ENCODE data around the gene SYK.
"Not testable (repeated sequence)": the region's sequence is repeated elsewhere in the genome, so short reads cannot be mapped to it uniquely, and the experiment has no call there.

SYK gene

DNA sequence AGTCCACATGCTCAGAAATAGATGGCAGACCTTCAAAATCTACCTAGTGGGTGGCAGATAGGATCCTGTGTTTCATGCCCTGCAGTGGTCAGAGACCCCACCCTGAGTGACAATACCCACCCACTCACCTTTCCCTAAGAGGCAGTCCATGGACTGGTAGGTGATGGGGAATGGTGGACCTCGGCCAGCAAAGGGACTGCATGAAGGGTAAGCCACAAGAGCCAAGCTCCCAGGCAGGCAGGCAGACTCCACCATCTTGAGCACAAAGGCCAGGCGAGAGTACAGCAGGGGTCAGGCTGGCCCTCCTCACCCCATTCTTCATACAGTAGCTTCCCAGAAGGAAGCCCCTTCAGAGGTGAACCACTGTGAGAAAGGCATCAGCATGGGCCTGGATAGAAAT, 78.4 kb downstream of the SYK start:
- no peak for DNase-seq (ENCODE audit: low read depth in 3 of 3)

DNA sequence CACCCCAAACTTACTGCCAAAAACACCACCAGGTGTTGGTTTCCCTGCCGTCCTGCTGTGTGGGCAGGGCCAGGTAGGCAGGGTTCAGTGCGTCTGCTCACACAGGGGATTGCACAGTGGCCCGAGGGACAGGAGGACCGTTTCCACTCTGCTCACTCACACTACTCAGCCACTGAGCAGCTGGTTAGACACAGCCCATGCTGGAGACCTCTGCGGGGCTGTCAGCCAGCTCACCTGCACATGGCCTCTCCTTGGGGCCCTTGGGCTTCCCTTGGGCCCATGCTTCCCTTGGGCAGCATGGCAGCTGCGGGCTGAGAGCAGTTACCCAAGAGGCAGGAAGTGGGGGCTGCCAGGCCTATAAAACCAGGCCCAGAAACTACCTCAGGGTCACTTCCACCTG, 79.0 kb downstream of the SYK start:
- no peak for DNase-seq (ENCODE audit: low read depth in 3 of 3)

DNA sequence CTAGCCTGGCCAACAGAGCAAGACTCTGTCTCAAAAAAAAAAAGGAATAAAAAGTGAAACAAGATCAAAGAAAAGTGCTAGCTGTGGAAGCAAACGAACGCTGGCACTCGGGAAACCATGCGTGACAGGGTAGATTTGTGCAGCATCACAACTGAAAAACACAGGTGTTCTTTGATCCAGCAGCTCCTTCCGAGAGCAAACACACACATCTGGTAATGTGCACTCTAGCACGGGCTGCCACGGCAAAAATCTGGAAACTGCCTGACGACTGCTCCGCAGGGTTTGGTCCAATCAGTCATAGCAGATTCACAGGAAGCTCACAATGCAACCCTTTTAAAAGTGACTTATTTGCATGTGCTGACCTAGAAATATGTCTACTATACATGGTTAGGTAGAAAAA, 80.0 kb downstream of the SYK start:
- DNase-seq (ENCODE audit: low read depth in 3 of 3): no peak

DNA sequence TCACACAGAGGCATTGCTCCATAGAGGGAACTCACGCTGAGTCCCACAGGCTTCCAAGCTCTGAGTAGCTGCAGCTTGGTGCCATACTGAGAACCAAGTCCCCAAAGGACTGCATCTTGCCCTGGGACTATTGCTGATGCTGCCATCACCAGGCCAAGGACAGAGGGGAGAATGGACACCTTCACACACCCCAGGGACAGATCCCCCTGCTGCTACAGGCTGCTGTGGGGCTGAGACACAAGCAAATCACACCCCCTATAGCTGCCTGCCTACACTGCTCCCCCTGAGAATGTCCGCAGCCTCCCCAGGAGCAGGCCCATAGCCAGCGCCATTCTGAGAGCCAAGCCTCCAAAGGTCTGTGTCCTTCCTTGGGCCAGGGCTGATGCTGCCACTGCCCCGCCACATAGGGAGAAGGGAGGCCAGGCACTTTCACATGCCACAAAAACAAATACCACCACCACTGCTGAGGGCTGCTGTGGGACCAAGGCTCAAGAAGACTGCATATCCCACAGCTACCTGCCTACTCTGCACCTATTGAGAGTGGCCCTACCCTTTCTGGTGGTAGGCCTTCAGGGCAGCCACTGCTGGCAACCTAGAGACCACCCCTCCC, 81.5 kb downstream of the SYK start:
- DNase-seq (ENCODE audit: low read depth in 3 of 3): no peak

DNA sequence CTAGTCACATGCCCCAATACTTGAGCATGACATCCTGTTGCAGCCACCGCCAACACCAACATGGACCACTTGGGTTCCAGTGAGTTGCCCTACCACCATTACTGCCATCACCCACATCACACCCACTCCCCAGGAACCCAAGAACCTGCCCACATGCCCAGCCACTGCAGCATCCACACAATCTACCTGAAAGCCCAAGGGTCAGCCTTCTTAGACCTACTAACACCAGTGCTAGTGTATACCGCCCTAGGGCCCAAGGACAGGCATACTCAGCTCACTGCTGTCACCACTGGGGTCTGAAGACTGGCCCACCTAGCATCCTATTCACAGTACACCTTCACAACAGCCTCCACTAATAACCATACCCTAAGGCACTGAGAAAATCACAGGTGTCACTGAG, 82.0 kb downstream of the SYK start:
- no peak for DNase-seq (ENCODE audit: low read depth in 3 of 3)

DNA sequence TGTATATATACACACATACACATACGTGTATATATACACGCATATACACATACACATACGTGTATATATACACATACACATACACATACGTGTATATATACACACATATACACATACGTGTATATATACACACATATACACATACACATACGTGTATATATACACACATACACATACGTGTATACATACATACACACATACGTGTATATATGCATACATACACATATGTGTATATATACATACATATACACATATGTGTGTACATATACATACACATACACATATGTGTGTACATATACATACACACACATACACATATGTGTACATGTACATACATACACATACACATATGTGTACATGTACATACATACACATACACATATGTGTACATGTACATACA, 82.6 kb downstream of the SYK start:
- DNase-seq (ENCODE audit: low read depth in 3 of 3): no peak

DNA sequence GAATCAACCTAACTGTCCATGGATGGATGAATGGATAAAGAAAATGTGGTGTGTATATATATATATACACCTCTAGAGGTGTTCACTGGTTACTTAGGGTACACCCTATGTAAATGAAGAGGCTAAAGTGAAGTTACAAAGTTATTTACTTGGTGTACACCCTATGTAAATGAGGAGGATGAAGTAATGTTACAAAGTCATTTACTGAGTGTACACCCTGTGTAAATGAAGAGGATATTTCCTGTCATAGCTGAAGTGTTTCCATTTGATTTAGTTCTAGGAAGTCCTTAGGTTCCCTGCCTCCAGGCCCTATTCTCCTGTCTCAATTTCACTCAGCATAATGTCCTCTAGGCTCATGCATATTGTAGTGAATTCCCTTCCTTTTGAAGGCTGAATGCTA, 85.2 kb downstream of the SYK start:
- DNase-seq (ENCODE audit: low read depth in 3 of 3): not testable (repeated sequence)

DNA sequence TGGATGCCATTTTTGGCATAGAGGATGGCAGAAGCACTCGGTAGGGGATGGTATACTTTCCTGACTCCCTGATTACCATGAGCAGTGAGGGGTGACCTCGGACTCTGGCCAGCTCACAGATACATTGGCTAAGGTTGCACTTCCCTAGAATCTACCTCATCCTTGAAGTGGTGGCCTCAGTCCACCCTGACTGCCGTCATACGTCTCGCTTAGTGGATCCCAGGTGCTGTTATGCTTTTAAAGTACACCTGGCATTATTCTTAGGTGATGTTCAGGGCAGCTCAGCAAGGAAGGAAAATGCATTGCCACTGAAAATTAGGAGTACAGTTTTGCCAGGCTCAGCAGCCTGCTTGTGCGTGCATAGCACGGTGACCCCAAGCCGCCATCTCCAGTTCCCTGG, 87.3 kb downstream of the SYK start:
- no peak for DNase-seq (ENCODE audit: low read depth in 3 of 3)

DNA sequence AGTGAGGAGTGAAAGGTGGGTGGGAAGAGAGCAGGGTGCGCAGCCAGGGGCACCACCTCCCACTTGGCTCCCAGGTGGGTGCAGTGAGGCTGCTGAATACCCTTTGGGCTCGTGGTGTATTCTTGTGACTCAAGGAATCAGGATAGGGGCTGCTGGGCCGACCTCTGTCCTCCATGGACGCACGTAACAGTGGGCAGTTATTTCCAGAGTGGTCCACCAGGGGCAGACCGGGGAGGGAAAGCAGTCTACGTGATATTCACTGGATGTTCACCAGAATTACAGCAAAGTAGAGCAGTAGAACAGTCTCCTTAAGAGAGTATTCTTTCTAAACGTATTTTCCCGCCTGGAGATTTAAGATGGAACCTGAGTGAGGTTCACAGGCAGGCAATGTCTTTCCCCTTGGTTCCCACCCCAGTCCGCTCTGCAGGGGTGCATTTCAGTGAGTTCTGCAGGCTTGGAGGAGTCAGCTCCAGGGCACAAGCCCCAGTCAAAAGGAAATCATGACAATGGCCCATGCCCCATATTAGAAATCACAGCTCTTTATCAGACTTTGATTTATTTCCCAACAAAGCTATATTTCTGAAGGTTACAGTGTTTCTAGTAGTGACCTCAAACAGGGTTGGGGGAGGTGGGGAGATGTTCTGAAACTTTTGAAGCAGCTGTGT, 88.7 kb downstream of the SYK start:
- no peak for DNase-seq (ENCODE audit: low read depth in 3 of 3)

DNA sequence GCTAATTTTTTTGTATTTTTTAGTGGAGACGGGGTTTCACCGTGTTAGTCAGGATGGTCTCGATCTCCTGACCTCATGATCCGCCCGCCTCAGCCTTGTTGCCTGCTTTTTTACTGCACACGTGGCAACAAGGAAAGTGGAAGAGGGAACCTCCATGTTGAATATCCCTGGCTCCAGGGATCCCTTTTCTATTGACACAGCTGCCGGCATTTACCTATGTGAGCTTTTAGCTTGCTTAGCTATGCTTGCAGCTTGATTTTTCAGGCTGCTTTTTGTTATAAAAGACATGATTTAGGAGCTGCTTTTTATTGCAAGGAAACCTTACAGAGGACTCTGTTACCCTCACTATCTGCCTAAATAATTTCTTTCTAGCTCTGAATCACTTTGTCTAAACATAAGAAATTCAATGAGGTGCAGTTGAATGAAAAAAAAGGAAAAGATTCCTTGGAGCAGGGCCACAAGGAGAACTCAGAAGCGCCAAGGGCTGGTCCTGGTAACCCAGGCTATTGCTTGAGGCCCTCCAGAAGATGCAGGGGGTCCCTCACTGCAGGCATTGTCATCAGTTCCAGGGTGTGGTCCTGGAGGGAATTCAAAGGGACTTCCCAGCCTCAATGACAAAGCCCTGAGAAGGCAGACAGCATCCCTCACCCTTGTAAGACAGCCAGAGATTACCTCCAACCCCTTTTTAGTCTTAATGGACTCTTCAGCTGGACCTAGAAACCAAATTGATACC, 89.9 kb downstream of the SYK start:
- DNase-seq (ENCODE audit: low read depth in 3 of 3): no peak

DNA sequence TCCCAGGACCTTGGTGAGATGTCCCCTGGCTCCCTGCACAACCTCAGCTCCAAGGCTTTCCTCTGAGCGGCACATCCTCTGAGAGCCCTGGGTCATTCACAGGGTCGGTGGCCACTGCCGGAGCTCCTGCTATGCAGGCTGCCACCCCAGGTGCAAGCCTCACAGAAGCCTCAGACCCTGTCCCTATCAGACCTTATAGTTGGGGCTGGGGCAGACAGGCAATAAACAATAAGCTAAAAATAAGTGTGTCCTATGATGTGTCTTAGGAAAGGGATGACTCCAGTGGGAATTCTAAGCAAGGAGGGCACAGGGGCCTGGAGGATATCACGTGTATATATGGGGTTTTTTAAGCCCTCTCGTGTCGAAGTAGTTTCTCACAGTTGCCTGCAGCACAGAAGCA, 91.3 kb downstream of the SYK start:
- no peak for DNase-seq (ENCODE audit: low read depth in 3 of 3)

DNA sequence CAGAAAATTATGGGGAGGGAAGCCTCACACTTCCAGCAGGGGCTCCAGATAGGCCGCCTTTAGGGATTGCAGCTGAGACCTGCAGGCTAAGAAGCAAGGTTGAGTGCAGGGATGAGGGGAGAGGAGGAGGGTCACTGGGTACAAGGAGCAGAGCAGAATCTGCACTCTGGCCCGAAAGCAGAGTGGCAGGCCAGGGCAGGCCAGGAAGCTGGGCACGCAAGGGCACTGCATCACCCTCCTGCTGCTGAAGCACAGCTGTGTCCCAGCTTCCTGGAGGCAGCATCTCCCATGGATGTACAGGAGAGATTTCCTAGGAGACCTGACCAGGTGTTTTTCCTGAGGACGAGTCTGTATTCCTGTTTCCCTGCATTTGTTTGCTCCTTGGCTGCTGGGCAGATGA, 92.1 kb downstream of the SYK start:
- no peak for DNase-seq (ENCODE audit: low read depth in 3 of 3)

DNA sequence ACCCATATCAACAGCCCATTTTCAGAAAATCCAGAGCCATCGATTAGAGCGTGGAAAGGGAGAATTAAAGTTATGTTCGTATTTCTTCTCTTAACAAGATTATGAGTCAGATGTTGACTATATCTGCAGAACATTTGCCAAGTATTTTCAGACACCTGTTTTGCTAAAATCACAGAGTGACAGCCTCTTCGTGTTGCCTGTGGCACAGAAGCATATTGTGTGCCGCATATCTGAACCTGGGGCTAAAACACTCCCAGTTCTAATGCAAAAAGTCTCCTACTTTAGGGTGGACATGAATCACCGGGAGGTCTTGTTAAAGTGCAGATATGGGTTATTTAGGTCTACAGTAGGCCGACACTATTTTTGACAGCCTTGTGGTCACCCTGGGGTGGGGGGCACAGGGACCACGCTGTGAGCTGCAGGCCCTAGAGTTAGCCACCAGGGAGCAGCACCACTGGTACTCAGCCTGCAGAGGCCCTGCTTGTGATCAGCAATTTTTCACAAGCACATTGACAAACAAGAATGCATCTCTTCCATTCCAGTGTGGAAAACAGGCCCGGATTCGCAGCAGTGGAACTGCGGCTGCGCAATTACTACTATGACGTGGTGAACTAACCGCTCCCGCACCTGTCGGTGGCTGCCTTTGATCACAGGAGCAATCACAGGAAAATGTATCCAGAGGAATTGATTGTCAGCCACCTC, 93.5 kb downstream of the SYK start:
- no peak for DNase-seq (ENCODE audit: low read depth in 3 of 3)

DNA sequence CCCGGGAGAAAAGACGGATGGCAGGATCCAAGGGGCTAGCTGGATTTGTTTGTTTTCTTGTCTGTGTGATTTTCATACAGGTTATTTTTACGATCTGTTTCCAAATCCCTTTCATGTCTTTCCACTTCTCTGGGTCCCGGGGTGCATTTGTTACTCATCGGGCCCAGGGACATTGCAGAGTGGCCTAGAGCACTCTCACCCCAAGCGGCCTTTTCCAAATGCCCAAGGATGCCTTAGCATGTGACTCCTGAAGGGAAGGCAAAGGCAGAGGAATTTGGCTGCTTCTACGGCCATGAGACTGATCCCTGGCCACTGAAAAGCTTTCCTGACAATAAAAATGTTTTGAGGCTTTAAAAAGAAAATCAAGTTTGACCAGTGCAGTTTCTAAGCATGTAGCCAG, 94.2 kb downstream of the SYK start:
- DNase-seq (ENCODE audit: low read depth in 3 of 3): no peak

DNA sequence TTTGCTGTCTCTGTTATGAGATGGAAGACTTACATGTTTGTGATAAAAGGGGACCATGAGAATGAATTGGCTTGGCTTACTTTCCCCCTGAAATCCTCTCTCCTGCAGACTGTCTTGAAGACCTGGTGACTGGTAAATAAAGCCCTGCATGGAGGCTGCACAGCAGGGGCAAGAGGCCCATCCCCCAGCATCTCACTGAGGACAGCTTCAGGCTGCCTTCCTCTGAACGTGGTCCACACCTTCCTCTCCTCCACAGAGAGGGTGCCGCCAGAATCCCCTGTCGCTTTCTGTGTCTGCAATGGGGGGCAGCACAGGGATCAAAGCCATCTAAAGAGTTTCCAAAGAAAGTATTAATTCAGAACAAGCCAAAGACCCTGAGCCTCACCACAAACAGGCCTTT, 94.6 kb downstream of the SYK start:
- DNase-seq (ENCODE audit: low read depth in 3 of 3): no peak

DNA sequence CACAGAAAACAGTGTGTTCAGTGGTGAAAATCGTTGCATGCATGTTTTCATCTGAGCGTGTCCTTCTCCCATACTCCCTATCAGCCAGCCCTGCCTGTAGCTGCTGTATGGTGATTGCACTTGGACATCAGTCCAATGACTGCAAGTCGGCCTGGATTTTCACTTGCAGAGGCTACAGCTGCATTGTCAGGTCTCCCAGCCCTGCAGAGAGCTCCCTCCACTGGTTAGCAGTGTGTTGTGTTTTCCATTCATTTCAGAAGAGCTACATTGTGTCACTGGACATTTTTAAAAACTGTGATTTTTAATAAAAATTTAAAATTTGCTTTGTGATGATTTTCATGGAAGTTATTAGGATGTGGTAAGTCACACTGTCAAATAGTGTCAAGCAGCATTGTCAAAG, 96.6 kb downstream of the SYK start:
- no peak for DNase-seq (ENCODE audit: low read depth in 3 of 3)

DNA sequence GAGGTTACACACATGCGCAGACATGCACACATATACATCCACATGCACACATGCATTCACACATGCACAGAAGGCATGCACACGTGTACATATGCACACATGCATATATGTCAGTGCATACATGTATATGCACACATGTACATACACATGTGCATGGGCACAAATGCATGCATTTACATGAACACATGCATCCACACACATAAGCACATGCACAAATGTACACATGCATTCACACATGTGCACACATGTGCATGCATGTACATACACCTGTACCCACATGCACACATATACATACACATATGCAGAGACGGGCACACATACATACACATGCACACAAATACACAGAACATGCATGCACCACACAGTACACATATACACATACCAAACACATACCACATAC, 97.7 kb downstream of the SYK start:
- DNase-seq (ENCODE audit: low read depth in 3 of 3): no peak

DNA sequence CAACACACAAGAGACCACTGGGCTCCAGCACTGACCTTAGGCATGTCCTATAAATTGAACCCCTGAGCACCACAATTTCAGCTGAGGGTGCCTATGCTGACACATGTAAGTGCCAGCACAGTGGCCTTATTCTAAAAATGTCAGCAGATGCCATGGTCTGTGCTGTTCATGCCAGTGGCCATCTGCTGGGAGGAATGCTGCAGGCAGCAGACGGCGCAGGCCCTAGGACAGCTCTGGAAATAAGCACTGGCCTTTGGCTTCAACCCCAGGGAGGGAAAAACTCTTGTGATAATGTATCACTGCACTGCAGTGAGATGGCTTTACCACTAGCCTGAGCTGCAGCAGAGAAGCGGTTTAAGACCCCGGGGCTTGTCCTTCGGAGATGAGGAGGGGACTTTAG, 98.5 kb downstream of the SYK start:
- no peak for DNase-seq (ENCODE audit: low read depth in 3 of 3)

DNA sequence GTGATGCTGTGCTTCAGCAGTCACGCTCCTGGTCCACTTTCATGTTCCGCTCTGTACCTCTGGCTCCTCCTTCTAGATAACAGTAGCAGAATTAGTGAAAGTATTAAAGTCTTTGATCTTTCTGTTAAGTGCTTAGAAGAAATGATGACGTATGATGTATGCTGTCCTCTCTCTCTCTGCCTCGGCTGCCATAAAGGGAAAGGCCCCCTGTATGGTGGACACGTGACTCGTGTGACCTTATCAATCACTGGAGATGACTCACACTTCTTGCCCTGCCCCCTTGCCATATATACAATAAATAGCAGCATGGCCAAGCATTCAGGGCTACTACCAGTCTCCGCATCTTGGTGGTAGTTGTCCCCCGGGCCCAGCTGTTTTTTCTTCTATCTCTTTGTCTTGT, 100.3 kb downstream of the SYK start:
- DNase-seq (ENCODE audit: low read depth in 3 of 3): no peak

DNA sequence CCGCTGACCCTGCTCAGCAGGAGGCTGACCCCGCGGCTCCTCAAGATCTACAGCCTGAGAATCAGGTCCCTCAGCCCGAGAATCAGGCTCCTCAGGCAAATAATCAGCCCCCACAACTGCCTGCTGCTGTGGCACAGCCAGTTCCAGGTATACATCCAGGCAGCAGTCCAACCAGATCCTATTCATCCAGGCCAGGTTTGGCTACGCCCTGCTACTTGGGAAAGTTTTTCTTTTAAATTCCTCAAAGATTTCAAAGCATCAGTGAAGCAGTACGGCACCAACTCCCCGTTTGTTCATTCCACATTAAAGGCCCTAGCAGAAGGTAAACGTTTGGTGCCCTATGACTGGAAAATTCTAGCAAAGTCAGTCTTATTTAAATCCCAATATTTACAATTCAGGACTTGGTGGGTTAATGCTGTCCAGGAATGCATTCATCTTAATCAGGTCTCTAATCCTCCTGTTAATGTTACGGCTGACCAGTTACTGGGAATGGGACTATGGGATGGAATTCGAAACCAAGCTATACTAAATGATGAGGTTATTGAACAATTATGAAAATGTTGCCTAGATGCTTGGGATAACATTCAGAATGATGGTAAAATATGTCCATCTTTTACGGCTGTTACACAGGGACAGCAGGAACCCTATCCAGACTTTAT, 102.3 kb downstream of the SYK start:
- DNase-seq (ENCODE audit: low read depth in 3 of 3): no peak

DNA sequence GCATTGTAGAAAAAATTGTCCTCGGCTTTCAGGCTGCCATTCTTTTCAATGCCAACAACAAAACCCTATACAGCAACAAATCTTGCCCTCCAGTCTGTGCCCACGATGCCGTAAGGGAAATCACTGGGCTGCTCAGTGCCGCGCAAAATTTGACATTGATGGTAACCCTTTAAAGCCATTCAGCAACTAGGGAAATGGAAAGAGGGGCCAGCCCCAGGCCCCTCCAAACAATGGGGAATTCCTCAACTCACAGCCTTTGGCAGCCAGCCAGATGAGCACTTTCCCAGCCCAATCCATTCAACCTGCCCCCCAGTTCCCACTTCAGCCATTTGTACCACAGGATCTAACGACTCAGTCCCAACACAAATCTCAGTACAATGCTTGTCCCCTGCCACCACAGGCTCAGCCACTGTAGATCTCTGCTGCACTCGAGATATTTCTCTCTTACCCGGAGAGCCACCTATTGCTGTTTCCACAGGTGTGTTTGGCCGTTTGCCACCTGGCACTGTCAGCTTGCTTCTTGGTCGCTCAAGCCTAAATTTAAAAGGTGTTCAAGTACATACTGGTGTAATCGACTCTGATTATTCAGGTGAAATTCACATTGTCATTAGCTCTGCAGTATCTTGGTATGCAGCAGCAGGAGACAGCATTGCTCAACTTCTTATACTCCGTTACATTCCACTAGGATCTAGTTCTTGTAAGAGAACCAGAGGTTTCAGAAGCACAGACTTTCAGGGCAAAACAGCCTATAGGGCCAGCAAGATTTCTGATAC, 103.3 kb downstream of the SYK start:
- no peak for DNase-seq (ENCODE audit: low read depth in 3 of 3)

DNA sequence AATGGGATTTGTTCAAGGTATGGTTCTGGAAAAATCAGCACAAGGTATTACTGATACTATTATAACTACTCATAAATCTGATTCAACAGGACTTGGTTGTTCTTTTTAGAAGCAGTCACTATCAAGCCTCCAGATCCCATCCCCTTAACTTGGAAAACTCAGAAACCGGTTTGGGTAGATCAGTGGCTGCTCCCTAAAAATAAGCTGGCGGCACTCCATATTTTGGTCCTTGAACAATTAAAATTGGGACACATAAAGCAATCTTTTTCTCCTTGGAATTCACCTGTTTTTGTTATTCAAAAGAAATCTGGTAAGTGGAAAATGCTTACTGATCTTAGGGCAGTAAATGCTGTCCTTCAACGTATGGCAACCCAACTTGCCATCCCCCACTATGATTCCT, 104.2 kb downstream of the SYK start:
- DNase-seq (ENCODE audit: low read depth in 3 of 3): no peak

Measured in stimulated activated CD4-positive, alpha-beta T cell treated with anti-CD3 and anti-CD28 coated beads, TNF-alpha, amount 100 ng/mL, for 24 hours (primary cell).